Measurements from ENCODE around the gene PDXK. TPM values are rescaled to one million over a fixed set of nuclear protein-coding genes. Genes with fewer than 3 reads are reported as not detected.
"Not testable (repeated sequence)": the region's sequence is repeated elsewhere in the genome, so short reads cannot be mapped to it uniquely, and the experiment has no call there.

The PDXK gene
- total RNA-seq, 1 experiment from 2014 or later, result 114 TPM

GRCh38 chr21:43707462-43707861, 11.5 kb upstream of the PDXK start:
- TF ChIP-seq EZH2 (IDR thresholded peaks at IDR 0.05; ENCODE audit: borderline replicate concordance, low read depth, low read length, poor library complexity, severe bottlenecking) (no peak), CTCF (conservative IDR thresholded peaks at IDR 0.05; ENCODE audit: low read depth, low read length) (no peak)
- ChIA-PET POLR2A (ENCODE audit: low non-redundant PET) (no interaction called here), CTCF (no interaction called here)
- no peaks in the 10 kb centered on the region for H3K27me3 ChIP-seq (replicated peaks; ENCODE audit: insufficient read depth, low read depth, low read length, poor library complexity)
- H3K4me3 ChIP-seq (ENCODE audit: low read depth, low read length, poor library complexity, severe bottlenecking), result no peak overlapping the region
- intact Hi-C loops (cut with micrococcal nuclease; ENCODE audit: unreplicated experiment), result no loop called here
- DNase-seq (ENCODE audit: low spot score), result no peak
- no peaks in the 10 kb centered on the region for H3K9me3 ChIP-seq (ENCODE audit: low read depth, low read length, poor library complexity, severe bottlenecking)
- no TSS peak for BruUV-seq (replicated peaks)
- H3K27ac ChIP-seq (ENCODE audit: low read depth, low read length, poor library complexity, severe bottlenecking), result no peak overlapping the region
- H3K4me1 ChIP-seq (ENCODE audit: insufficient read depth, low read length, poor library complexity, severe bottlenecking), result peaks cover 6% of the 10 kb centered on the region
- H3K36me3 ChIP-seq (ENCODE audit: insufficient read depth, low read length, poor library complexity, severe bottlenecking), result no peaks in the 10 kb centered on the region

DNA sequence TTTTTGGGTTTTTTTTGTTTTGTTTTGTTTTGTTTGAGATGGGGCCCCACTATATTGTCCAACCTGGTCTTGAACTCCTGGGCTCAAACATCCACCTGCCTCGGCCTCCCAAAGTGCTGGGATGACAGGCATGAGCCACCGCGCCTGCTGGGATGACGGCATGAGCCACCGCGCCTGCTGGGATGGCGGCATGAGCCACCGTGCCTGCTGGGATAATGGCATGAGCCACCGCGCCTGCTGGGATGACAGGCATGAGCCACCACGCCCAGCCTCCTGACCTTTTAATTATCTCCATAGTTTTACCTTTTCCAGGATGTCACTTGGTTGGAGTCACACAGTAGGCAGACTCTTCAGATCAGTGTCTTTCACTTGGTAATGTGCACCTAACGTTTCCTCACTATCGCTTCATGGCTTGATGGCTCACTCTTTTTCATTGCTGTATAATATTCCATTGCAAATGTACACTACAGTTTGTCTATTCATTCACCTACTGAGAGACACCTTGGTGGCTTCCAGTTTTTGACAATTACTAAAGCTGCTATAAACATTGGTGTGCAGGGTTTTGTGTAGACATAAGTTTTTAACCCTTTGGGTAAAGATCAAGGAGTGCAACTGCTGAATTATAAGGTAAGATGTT, 10.1 kb upstream of the PDXK start:
- ChIA-PET CTCF (no interaction called here), POLR2A (ENCODE audit: low non-redundant PET) (no interaction called here)
- intact Hi-C loops (cut with micrococcal nuclease; ENCODE audit: unreplicated experiment), result no loop called here
- no peak overlapping the region for H3K4me3 ChIP-seq (ENCODE audit: low read depth, low read length, poor library complexity, severe bottlenecking)
- H3K4me1 ChIP-seq (ENCODE audit: insufficient read depth, low read length, poor library complexity, severe bottlenecking), result no peaks in the 10 kb centered on the region
- TF ChIP-seq EZH2 (IDR thresholded peaks at IDR 0.05; ENCODE audit: borderline replicate concordance, low read depth, low read length, poor library complexity, severe bottlenecking) (no peak), CTCF (conservative IDR thresholded peaks at IDR 0.05; ENCODE audit: low read depth, low read length) (no peak)
- no peak for DNase-seq (ENCODE audit: low spot score)
- H3K27me3 ChIP-seq (replicated peaks; ENCODE audit: insufficient read depth, low read depth, low read length, poor library complexity), result no peaks in the 10 kb centered on the region
- H3K9me3 ChIP-seq (ENCODE audit: low read depth, low read length, poor library complexity, severe bottlenecking), result no peaks in the 10 kb centered on the region
- BruUV-seq (replicated peaks), result no TSS peak
- H3K27ac ChIP-seq (ENCODE audit: low read depth, low read length, poor library complexity, severe bottlenecking), result no peak overlapping the region
- H3K36me3 ChIP-seq (ENCODE audit: insufficient read depth, low read length, poor library complexity, severe bottlenecking), result no peaks in the 10 kb centered on the region

- Histone ChIP-seq H3K27me3 (replicated peaks; ENCODE audit: insufficient read depth, low read depth, low read length, poor library complexity) (no peaks in the 10 kb centered on the region), H3K4me1 (ENCODE audit: insufficient read depth, low read length, poor library complexity, severe bottlenecking) (no peaks in the 10 kb centered on the region), H3K27ac (ENCODE audit: low read depth, low read length, poor library complexity, severe bottlenecking) (no peak overlapping the region), H3K9me3 (ENCODE audit: low read depth, low read length, poor library complexity, severe bottlenecking) (no peaks in the 10 kb centered on the region), H3K36me3 (ENCODE audit: insufficient read depth, low read length, poor library complexity, severe bottlenecking) (no peaks in the 10 kb centered on the region), H3K4me3 (ENCODE audit: low read depth, low read length, poor library complexity, severe bottlenecking) (no peak overlapping the region)
- no peak for DNase-seq (ENCODE audit: low spot score)
- no TSS peak for BruUV-seq (replicated peaks)
- CTCF ChIA-PET, result no interaction called here
- intact Hi-C loops (cut with micrococcal nuclease; ENCODE audit: unreplicated experiment), result no loop called here
- POLR2A ChIA-PET (ENCODE audit: low non-redundant PET), result no interaction called here
- TF ChIP-seq EZH2 (IDR thresholded peaks at IDR 0.05; ENCODE audit: borderline replicate concordance, low read depth, low read length, poor library complexity, severe bottlenecking), result no peak
- TF ChIP-seq CTCF (conservative IDR thresholded peaks at IDR 0.05; ENCODE audit: low read depth, low read length), result no peak
Measured at GRCh38 chr21:43712268-43712942, 6.5 kb upstream of the PDXK start.

DNA sequence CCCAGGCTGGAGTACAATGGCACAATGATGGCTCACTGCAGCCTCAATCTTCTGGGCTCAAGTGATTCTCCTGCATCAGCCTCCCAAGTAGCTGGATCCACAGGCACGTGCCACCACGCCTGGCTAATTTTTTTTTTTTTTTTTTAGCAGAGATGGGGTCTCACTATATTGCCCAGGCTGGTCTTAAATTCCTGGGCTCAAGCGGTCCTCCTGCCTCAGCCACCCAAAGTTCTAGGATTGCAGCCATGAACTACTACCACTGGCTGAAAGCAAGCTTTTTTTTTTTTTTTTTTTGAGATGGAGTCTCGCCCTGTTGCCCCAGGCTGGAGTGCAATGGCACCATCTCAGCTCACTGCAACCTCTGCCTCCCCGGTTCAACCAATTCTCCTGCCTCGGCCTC, 5.8 kb upstream of the PDXK start:
- H3K36me3 ChIP-seq (ENCODE audit: insufficient read depth, low read length, poor library complexity, severe bottlenecking); H3K27me3 ChIP-seq (replicated peaks; ENCODE audit: insufficient read depth, low read depth, low read length, poor library complexity); CTCF ChIA-PET; DNase-seq (ENCODE audit: low spot score); H3K4me1 ChIP-seq (ENCODE audit: insufficient read depth, low read length, poor library complexity, severe bottlenecking); intact Hi-C loops (cut with micrococcal nuclease; ENCODE audit: unreplicated experiment); H3K4me3 ChIP-seq (ENCODE audit: low read depth, low read length, poor library complexity, severe bottlenecking); H3K9me3 ChIP-seq (ENCODE audit: low read depth, low read length, poor library complexity, severe bottlenecking); BruUV-seq (replicated peaks); H3K27ac ChIP-seq (ENCODE audit: low read depth, low read length, poor library complexity, severe bottlenecking): not testable (repeated sequence)
- POLR2A ChIA-PET (ENCODE audit: low non-redundant PET), result interaction anchor here (0.7 to 1.2 kb wide), 2 partner anchors 11 to 210 kb away, joined by 6 to 8 read pairs; no protein-coding TSS in a partner anchor

Measured in A673 (cell line).